IPS-18c (cell line): ENCODE measurements around the gene COL21A1.

ENCODE experiments used
- H3K4me3 ChIP-seq: 2 replicates; pipeline ENCODE4 v1.7.0; 2013; ENCODE audit warnings: low read depth, mild to moderate bottlenecking, low read length, moderate library complexity; ENCODE audit not compliant: insufficient read depth
- H3K9me3 ChIP-seq: one replicate; pipeline ENCODE4 v1.6.1; 2013; ENCODE audit warnings: mild to moderate bottlenecking, low read length, moderate library complexity; ENCODE audit not compliant: control insufficient read depth, insufficient read depth

COL21A1 gene

DNA sequence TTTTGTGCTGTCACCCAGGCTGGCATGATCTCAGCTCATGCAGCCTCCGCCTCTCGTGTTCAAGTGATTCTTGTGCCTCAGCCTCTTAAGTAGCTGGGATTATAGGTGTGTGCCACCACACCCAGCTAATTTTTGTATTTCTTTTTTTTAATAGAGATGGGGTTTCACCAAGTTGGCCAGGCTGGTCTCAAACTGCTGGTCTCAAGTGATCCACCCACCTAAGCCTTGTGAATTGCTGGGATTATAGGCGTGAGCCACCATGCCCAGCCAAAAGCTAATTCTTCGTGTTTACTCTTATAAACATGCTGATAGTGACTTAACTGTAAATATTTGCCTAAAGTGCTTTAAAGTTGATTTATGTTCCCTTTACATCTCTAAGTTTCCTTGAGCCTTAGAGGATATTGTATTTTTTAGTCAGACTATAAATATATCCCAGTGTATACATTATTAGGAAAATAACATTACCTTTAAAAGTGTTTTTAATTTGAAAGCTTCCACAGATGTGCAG is 91.7 kb downstream of the COL21A1 start:
- Histone ChIP-seq H3K4me3 (no peak overlapping the region), H3K9me3 (peaks cover 3% of the 10 kb centered on the region)

DNA sequence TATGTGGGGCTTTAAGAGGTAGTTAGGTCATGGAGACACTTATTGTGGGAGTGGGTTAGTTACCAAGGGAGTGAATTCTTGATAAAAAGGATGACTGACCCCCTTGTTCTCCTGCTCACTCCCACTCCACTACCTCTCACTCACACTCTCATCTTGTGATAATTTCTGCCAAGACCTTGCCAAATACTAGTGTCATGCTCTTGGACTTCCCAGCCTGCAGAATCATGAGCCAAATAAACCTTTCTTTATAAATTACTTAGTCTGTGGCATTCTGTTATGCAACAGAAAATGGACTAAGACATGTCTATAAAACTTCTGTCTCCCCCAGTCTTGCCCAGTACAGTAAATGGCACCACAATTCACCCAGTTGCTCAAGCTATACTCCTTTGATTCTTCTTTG is 93.3 kb downstream of the COL21A1 start:
- Histone ChIP-seq H3K9me3 (peaks cover 3% of the 10 kb centered on the region), H3K4me3 (no peak overlapping the region)

DNA sequence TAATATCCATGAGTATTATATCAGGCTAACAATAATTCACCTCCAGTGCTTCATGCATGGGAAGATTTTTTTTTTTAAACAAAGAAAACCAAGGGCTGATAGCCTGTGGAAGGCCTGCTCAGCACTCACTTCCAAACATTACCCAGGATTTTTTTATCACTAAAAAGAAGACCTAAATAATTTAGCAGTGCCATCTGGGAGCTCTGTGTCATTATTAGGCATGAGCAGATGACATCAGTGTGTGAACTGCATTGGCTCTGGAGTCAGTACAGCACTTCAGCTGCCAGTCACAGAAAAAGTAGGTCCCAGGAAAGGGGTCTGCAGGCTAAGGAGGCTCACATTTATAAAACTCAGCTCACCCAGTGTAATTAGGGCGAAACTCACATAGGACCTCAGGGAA is 94.8 kb downstream of the COL21A1 start:
- no peak overlapping the region for H3K4me3 ChIP-seq
- peaks cover 3% of the 10 kb centered on the region for H3K9me3 ChIP-seq

DNA sequence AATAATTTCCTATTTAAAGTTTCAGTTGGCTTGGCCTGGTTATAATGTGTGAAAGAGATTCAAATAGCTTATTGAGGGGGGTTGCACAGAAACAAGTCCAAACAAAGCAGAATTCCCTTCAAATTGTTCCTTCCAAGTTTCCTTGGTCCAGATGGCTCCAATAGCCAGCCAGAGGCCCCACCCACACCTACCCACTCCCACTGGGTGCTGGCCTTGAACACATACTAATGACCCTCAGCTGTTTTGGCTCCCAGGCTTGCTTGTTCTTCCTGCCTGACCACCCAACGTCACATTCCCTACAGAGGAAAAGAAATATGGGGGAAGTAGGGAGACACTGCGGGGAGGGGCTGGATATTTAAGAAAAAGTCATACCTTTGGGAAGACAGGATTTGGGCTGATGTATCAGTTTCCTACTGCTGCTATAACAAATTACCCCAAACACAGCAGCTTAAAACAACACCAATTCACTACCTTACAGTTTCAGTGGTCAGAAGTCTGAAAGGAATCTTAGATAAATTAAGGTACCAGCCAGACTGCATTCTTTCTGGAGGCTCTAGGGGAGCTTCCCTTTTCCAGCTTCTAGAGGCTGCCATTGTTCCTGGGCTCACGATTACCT is 95.7 kb downstream of the COL21A1 start:
- Histone ChIP-seq H3K4me3 (no peak overlapping the region), H3K9me3 (peaks cover 3% of the 10 kb centered on the region)

DNA sequence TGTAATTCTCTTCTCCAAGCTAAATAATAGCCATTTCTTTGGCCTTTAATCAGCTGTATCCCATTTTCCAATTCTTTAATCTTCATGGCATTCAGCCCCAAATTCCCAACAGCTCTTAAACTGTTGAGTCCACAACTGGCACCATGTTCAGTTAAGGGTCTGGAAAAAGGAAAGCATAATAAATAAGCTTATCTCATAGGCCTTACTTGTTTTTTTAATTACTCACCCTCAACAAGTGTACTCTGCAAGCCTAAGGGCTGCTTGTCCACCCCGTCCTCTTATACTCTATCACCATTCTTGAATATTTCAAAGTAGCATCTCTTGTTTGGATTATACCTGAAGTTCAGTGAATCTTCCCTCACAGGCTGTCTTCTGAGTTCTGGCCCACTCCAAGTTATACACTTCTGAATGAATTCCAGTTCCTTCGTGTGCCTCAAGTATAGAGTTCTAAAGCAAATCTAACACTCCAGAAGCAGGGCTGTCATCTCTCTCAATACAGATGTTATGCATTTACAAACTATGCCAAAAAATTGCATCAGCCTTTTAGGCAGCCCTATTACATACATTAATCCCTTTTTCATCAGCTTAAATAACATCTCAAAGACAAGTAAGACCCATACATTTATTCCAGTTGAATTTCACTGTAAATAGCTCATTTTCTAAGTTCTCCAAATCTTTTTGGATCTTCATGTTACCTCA is 98.7 kb downstream of the COL21A1 start:
- no peak overlapping the region for H3K4me3 ChIP-seq
- peaks cover 3% of the 10 kb centered on the region for H3K9me3 ChIP-seq

DNA sequence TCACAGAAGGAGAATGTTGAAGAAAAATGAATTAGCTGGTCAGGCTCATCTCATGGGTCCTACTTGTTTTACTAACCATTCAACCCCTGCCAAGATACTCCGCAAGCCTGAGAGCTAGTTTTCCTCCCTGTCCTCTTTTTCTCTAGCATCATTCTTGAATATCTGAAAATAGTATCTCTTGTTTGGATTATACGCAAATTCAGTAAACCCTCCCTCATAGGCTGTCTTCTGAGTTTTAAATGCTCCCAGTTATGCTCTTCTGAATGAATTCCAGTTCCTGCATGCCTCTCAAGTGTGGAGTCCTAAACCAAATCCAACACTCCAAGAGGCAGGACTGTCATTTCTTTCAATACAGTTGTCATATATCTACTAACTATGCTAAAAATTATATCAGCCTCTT is 99.6 kb downstream of the COL21A1 start:
- Histone ChIP-seq H3K4me3 (no peak overlapping the region), H3K9me3 (peaks cover 3% of the 10 kb centered on the region)

DNA sequence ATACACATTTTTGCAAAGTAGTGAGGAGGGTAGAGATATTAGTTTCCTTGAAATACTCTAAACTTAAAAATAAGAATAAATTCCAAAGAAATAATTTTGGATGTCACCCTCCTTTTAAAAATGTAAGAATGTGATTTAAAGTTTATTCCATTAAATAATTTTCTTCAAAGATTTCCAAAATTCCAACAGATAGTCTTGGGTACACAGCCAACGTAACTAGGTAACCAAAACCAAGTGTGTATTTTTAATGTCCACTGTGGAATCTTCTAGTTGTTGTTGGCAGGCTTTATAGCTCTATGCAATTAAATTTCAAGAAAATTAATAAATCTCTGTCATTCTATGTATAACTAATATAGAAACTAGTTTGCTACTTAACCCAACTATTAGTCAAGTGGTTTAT is 101.3 kb downstream of the COL21A1 start:
- H3K9me3 ChIP-seq = no peaks in the 10 kb centered on the region
- no peak overlapping the region for H3K4me3 ChIP-seq

DNA sequence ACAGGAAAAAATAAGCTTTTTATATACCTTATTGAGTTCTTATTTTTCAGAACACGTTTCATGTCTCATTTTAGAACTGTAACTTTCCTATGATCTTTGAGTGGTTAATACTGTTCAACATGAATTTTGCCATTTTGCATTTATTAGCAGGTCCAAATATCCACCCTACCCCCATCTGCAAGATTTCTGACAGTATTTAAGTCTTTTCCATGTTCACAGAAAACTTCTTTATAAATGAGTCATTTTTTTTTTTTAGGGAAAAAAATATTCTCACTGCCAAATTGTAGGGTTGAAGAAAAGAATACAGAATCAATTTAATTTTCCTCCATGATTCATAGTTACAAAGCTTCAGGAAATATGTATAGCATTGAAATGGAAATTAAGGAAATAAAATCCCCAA is 101.8 kb downstream of the COL21A1 start:
- H3K9me3 ChIP-seq = no peaks in the 10 kb centered on the region
- H3K4me3 ChIP-seq = no peak overlapping the region

DNA sequence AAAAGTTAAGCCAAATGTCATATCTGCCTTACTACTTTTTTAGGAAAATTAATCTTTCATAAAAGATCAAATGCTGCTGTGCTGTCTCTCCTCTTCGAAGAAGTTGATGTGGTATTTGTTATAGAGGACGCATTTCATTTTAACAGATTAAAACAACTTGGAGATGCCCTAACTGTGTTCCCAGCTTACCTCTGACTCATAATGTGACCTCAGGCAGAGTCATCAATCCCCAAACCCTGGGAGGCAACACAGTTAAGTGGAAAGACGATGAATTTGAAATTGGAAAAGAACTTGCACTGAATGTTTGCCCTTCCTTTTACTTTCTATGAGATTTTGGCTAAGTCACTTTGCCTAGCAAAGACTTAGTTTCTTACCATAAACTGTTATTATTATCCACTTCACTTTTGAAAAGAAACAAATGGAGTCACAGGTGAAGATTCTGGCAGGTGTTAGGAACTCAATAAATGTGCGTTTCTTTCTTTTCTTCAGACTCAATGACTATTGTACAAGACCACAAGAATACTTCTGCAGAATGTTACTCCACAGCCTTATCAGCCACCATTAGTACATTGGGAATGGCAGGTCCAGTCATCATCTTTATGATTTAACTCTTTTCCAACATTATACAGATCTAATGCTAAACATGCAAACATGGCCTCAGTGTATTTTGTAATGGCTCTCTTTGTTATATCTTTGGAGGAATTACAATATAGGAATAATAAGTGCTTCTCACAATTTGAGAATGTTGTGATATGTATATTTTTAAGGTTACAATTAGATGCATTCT is 102.6 kb downstream of the COL21A1 start:
- Histone ChIP-seq H3K4me3 (no peak overlapping the region), H3K9me3 (no peaks in the 10 kb centered on the region)

DNA sequence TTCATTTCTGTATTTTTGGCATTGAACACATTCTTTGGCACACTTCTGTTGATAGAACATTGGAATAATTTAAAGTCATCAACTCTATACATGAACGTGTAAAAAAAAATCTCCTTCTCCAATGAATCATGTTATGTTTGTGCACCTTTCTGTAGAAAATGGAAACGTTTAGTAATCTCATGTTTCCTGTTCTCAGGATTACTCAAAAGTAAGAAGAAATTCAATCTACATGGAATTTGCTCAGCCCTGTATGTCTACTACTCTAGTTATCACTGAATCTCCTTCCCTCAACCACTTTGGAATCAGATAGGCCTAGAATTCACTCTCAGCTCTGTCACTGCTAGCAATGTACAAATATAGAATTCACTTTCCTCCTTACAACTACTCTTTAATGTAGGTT is 103.6 kb downstream of the COL21A1 start:
- Histone ChIP-seq H3K9me3 (no peaks in the 10 kb centered on the region), H3K4me3 (no peak overlapping the region)

DNA sequence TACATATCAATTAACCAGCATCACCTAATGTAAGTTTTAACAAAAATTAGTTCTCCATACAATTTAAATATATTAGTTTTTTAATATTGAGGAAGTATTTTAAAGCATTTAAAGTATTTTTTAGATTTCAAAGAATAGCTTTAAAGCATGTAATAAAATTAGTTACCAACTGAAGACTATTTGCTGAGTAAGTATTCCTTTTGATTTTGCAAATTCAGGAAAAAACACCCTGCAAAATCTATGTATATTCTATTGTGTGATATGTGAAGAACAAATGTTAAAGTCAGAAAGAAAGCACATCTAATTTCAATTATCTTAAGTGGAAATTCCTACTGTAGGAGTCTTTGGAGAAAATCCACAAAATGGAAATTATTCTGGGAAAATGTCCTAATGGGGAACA is 107.3 kb downstream of the COL21A1 start:
- H3K9me3 ChIP-seq = no peaks in the 10 kb centered on the region
- H3K4me3 ChIP-seq = no peak overlapping the region

DNA sequence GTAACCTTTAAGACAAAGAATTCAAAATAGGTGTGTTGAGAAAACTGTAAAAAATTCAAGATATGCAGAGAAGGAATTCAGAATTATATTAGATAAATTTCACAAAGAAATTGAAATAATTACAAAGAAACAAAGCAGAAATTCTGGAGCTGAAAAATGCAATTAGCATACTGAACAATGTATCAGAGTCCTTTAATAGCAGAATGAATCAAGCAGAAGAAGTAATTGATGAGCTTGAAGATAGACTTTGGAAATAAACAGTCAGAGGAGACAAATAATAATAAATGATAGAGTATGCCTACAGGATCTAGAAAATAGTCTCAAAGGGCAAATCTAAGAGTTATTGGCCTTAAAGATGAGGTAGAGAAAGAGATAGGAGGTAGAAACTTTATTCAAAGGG is 131.7 kb downstream of the COL21A1 start:
- Histone ChIP-seq H3K9me3 (no peaks in the 10 kb centered on the region), H3K4me3 (no peak overlapping the region)

DNA sequence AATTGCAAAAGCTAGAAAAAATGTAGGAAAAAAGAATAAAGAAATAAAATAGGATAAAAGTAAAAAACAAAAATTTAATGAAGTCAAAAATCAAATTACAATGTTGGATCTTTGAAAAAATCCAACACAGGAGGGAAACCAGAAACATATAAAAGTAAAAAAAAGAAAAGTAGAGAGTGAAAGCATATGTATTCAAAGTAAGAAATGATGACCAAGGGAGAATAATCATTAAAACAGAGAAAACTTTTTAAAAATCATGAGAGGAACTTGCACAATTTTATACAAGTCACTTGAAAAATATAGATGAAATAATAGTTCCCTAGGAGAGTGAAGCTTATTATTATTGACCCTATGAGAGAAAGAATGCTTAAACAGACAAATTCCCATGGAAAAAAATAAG is 138.2 kb downstream of the COL21A1 start:
- H3K9me3 ChIP-seq = no peaks in the 10 kb centered on the region
- H3K4me3 ChIP-seq = no peak overlapping the region

DNA sequence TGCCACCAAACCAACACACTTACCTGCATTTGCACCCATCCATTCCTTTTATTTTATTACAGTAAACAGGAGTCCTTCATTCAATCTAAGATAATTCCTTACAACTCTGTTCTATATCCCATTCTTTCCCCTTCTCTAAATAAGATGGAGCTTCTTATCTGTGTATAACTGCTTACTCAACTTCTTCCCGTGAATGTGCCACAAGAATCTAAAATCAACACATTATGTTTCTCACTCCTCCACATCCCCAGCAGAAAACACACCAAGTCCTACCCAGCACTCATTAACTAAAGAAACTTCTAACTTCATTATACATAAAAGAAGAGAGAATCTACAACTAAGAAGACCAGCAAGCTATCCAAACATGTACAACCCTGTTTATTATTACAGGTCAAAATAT is 141.1 kb downstream of the COL21A1 start:
- Histone ChIP-seq H3K4me3 (no peak overlapping the region), H3K9me3 (no peaks in the 10 kb centered on the region)

DNA sequence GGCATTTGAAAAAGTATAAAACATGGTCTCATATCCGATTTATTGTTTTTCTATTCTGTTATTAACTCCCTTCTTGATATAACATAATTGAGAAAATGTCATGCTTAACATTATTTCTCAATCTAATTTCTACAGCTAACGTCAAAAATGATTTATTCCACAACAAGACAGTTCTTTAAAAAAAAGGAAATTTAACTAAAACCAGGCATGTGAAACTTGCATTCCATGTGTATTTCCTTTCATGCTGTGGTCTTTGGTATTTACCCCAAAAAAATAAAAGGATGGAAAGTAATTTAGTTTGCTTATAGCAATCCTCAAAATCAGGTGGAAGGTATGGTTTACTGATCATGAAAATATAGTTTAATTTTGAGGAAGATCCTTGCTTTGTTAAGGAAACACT is 142.8 kb downstream of the COL21A1 start:
- Histone ChIP-seq H3K4me3 (no peak overlapping the region), H3K9me3 (no peaks in the 10 kb centered on the region)

DNA sequence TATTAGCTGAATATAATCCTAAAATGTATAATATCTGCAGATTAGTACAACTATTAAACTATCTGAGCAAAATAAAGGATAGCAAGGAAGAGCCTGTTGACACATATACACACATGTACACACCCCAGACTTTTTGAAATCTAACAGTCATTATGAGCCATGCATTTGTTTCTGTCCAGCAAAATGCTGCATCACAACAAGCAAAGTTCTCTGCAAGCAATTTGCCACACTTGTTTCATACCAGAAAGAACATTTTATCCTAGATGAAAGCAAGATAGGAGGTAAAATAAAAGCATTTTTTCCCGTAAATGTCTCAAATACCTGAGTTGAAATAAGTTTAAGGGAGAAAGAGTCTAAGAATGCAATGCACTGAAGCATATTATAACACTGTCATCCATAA is 145.2 kb downstream of the COL21A1 start:
- Histone ChIP-seq H3K9me3 (no peaks in the 10 kb centered on the region), H3K4me3 (no peak overlapping the region)

DNA sequence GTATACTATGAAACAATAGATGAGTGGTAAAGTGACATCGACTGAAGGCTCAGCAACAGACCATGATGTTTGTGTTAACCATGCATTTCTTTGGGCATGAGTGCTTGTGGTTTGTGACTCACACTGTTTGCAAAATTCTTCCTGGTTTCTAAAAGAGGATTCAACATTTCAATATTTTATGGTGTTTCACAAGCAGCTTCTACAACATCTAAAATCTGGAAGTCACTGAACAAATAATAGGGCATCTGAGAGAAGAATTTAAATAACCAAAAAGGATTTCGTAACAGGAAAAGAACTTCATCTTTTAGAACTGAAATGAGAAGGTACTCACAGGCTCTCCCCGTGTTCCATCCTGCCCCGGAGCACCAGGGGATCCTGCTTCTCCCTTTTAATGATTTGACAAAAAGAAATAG is 146.2 kb downstream of the COL21A1 start:
- Histone ChIP-seq H3K9me3 (no peaks in the 10 kb centered on the region), H3K4me3 (no peak overlapping the region)

DNA sequence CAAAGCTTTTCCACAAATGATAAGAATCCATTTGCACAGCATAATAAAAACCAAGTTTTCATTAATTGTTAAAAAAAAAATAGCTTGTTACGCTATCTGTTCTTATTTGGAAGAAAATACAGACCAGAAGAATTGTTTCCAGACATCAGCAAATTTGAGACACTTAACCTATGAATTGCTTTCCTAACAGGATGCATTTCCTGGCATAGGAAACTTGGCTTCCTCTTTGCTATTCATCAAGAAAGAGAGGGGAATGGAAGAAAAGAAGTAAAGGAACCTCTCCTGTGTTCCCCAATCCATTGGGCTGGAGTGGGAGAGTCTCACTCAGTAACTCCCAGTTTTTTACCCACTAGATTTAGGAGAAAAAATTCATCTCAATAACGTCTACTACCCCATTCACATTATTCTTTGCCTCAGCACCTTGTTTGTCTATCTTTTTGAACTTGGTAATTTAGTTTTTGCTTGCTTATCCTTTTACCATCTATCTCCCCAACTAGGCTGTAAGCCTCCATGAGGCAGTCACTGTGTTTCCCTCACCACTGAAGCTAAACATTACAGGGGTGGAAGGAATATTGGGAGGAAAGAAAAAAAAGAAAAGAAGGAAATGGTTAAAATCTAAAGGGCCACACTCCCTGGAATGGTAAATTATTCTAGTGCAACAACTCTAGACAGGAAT is 150.3 kb downstream of the COL21A1 start:
- no peak overlapping the region for H3K4me3 ChIP-seq
- no peaks in the 10 kb centered on the region for H3K9me3 ChIP-seq
